ENCODE data around the gene PEPD. TPM values are rescaled to one million over a fixed set of nuclear protein-coding genes. Genes with fewer than 3 reads are reported as not detected.

The PEPD gene
- polyA plus RNA-seq, 3 donors, result 61.5 to 218 (median 171) TPM

GRCh38 chr19:33501693-33502356 lies 19.8 kb downstream of the PEPD start:
- Histone ChIP-seq H3K9me3 (replicated peaks in 1 of 2; ENCODE audit: control insufficient read depth in 1 of 2, insufficient read depth in 1 of 2, low read length in 2 of 2) (no peaks in the 10 kb centered on the region), H3K27ac (ENCODE audit: low read depth in 1 of 2, low read length in 2 of 2) (no peak overlapping the region), H4K20me1 (ENCODE audit: insufficient read depth, low read length) (no peaks in the 10 kb centered on the region), H3K4me2 (replicated peaks; ENCODE audit: extremely low read depth, low read length, poor library complexity, severe bottlenecking) (no peak overlapping the region), H2AFZ (ENCODE audit: insufficient read depth, low read depth, low read length, poor library complexity, severe bottlenecking) (no peak overlapping the region), H3K36me3 (replicated peaks in 1 of 2; ENCODE audit: control insufficient read depth in 1 of 2, insufficient read depth in 2 of 2, low read length in 2 of 2) (peaks cover 12 to 22% of the 10 kb centered on the region in 2 donors), H3K4me1 (ENCODE audit: control insufficient read depth in 1 of 2, insufficient read depth in 2 of 2, low read length in 2 of 2) (no peaks in the 10 kb centered on the region), H3K9ac (ENCODE audit: insufficient read depth, low read length, poor library complexity, severe bottlenecking) (no peak overlapping the region), H3K79me2 (ENCODE audit: insufficient read depth, low read length) (no peaks in the 10 kb centered on the region), H3K27me3 (ENCODE audit: control insufficient read depth in 2 of 2, insufficient read depth in 2 of 2, low read length in 2 of 2) (no peaks in the 10 kb centered on the region), H3K4me3 (replicated peaks in 1 of 3; ENCODE audit: low read depth in 2 of 3, low read length in 3 of 3) (no peak overlapping the region)
- H3K27ac Mint-ChIP-seq, result no peak overlapping the region
- H3K27me3 Mint-ChIP-seq (ENCODE audit: low read depth in 3 of 3), result peaks cover 0 to 2% (median 0%) of the 10 kb centered on the region in 3 donors
- TF ChIP-seq, protein P1, sequence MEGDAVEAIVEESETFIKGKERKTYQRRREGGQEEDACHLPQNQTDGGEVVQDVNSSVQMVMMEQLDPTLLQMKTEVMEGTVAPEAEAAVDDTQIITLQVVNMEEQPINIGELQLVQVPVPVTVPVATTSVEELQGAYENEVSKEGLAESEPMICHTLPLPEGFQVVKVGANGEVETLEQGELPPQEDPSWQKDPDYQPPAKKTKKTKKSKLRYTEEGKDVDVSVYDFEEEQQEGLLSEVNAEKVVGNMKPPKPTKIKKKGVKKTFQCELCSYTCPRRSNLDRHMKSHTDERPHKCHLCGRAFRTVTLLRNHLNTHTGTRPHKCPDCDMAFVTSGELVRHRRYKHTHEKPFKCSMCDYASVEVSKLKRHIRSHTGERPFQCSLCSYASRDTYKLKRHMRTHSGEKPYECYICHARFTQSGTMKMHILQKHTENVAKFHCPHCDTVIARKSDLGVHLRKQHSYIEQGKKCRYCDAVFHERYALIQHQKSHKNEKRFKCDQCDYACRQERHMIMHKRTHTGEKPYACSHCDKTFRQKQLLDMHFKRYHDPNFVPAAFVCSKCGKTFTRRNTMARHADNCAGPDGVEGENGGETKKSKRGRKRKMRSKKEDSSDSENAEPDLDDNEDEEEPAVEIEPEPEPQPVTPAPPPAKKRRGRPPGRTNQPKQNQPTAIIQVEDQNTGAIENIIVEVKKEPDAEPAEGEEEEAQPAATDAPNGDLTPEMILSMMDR (IDR thresholded peaks at IDR 0.05), result no peak
- intact Hi-C loops (cut with micrococcal nuclease), result no loop called here
- H3K4me3 Mint-ChIP-seq, result no peak overlapping the region
- H3K36me3 Mint-ChIP-seq, result peaks cover 21 to 30% of the 10 kb centered on the region in 2 donors
- 100% methylated on average over 5 of the region's 8 CpGs for WGBS (ENCODE audit: insufficient coverage)
- DNase-seq, result no peak
- no peaks in the 10 kb centered on the region for H3K4me1 Mint-ChIP-seq
- peaks cover 0 to 3% (median 0%) of the 10 kb centered on the region in 7 donors for H3K9me3 Mint-ChIP-seq

- H3K36me3 Mint-ChIP-seq, result peaks cover 23 to 30% of the 10 kb centered on the region in 2 donors
- TF ChIP-seq, protein P1 (IDR thresholded peaks at IDR 0.05), result no peak
- no peaks in the 10 kb centered on the region for H4K20me1 ChIP-seq (ENCODE audit: insufficient read depth, low read length)
- DNase-seq, result no peak
- no peak overlapping the region for H3K4me3 Mint-ChIP-seq
- no peak overlapping the region for H3K9ac ChIP-seq (ENCODE audit: insufficient read depth, low read length, poor library complexity, severe bottlenecking)
- intact Hi-C loops (cut with micrococcal nuclease), result no loop called here
- no peaks in the 10 kb centered on the region for H3K9me3 Mint-ChIP-seq
- H3K27ac ChIP-seq (ENCODE audit: low read depth in 1 of 2, low read length in 2 of 2), result no peak overlapping the region
- H3K27me3 ChIP-seq (ENCODE audit: control insufficient read depth in 2 of 2, insufficient read depth in 2 of 2, low read length in 2 of 2), result no peaks in the 10 kb centered on the region
- H3K4me3 ChIP-seq (replicated peaks in 1 of 3; ENCODE audit: low read depth in 2 of 3, low read length in 3 of 3), result no peak overlapping the region
- H3K27me3 Mint-ChIP-seq (ENCODE audit: low read depth in 3 of 3), result peaks cover 0 to 2% (median 1%) of the 10 kb centered on the region in 3 donors
- H3K9me3 ChIP-seq (replicated peaks in 1 of 2; ENCODE audit: control insufficient read depth in 1 of 2, insufficient read depth in 1 of 2, low read length in 2 of 2), result no peaks in the 10 kb centered on the region
- no peak overlapping the region for H2AFZ ChIP-seq (ENCODE audit: insufficient read depth, low read depth, low read length, poor library complexity, severe bottlenecking)
- no peaks in the 10 kb centered on the region for H3K4me1 Mint-ChIP-seq
- no peak overlapping the region for H3K4me2 ChIP-seq (replicated peaks; ENCODE audit: extremely low read depth, low read length, poor library complexity, severe bottlenecking)
- peak overlapping the region in 1 of 7 donors; percentile 32 for H3K27ac Mint-ChIP-seq
- H3K4me1 ChIP-seq (ENCODE audit: control insufficient read depth in 1 of 2, insufficient read depth in 2 of 2, low read length in 2 of 2), result no peaks in the 10 kb centered on the region
- no peaks in the 10 kb centered on the region for H3K79me2 ChIP-seq (ENCODE audit: insufficient read depth, low read length)
- H3K36me3 ChIP-seq (replicated peaks in 1 of 2; ENCODE audit: control insufficient read depth in 1 of 2, insufficient read depth in 2 of 2, low read length in 2 of 2), result peaks cover 12 to 22% of the 10 kb centered on the region in 2 donors
- 94% methylated on average over 6 of the region's 8 CpGs for WGBS (ENCODE audit: insufficient coverage)
Measured at GRCh38 chr19:33500991-33501390, 20.6 kb downstream of the PEPD start.
